ENCODE measurements around the gene SRR. TPM values are rescaled to one million over a fixed set of nuclear protein-coding genes. Genes with fewer than 3 reads are reported as not detected.

The SRR gene
- polyA plus RNA-seq, 1 donor from 2014 or later: 69.0 TPM

- H3K27me3 ChIP-seq (ENCODE audit: insufficient read depth, low read depth, low read length): no peaks in the 10 kb centered on the region
- H4K20me1 ChIP-seq (ENCODE audit: insufficient read depth): no peaks in the 10 kb centered on the region
- no peaks in the 10 kb centered on the region for H3F3A ChIP-seq (ENCODE audit: insufficient read depth, low read length, poor library complexity, severe bottlenecking)
- TF ChIP-seq EZH2 (IDR thresholded peaks at IDR 0.05; ENCODE audit: borderline replicate concordance, insufficient read depth, low read length, poor library complexity, severe bottlenecking) (no peak), CTCF (IDR thresholded peaks at IDR 0.05; ENCODE audit: poor library complexity, severe bottlenecking) (peak; percentile 31)
- no peaks in the 10 kb centered on the region for H3K36me3 ChIP-seq (ENCODE audit: insufficient read depth, low read length)
- H3K27ac ChIP-seq (ENCODE audit: low read length): no peak overlapping the region
- no peak overlapping the region for H3K9ac ChIP-seq (ENCODE audit: low read length)
- no peak overlapping the region for H3K4me3 ChIP-seq (ENCODE audit: low read length)
- no peaks in the 10 kb centered on the region for H3K79me2 ChIP-seq (replicated peaks; ENCODE audit: insufficient read depth, low read length)
- H3K9me2 ChIP-seq (ENCODE audit: insufficient read depth, low read length): no peaks in the 10 kb centered on the region
- H3K4me2 ChIP-seq (ENCODE audit: low read length): no peak overlapping the region
- H3K9me3 ChIP-seq (ENCODE audit: low read length): no peaks in the 10 kb centered on the region
- no peak overlapping the region for H2AFZ ChIP-seq (ENCODE audit: low read depth, low read length)
These were observed 63.2 kb downstream of the SRR start for GRCh38 chr17:2366747-2367494.

- Histone ChIP-seq H3K9ac (ENCODE audit: low read length) (no peak overlapping the region), H3K36me3 (ENCODE audit: insufficient read depth, low read length) (no peaks in the 10 kb centered on the region), H4K20me1 (ENCODE audit: insufficient read depth) (no peaks in the 10 kb centered on the region), H3K9me3 (ENCODE audit: low read length) (no peaks in the 10 kb centered on the region), H3F3A (ENCODE audit: insufficient read depth, low read length, poor library complexity, severe bottlenecking) (no peaks in the 10 kb centered on the region), H3K4me2 (ENCODE audit: low read length) (no peak overlapping the region), H3K4me3 (ENCODE audit: low read length) (no peak overlapping the region), H3K9me2 (ENCODE audit: insufficient read depth, low read length) (no peaks in the 10 kb centered on the region), H3K79me2 (replicated peaks; ENCODE audit: insufficient read depth, low read length) (no peaks in the 10 kb centered on the region), H3K27ac (ENCODE audit: low read length) (no peak overlapping the region), H3K27me3 (ENCODE audit: insufficient read depth, low read depth, low read length) (no peaks in the 10 kb centered on the region), H2AFZ (ENCODE audit: low read depth, low read length) (no peak overlapping the region)
- no peak for TF ChIP-seq TAF1 (IDR thresholded peaks at IDR 0.05; ENCODE audit: low read depth)
- TF ChIP-seq MXI1 (conservative IDR thresholded peaks at IDR 0.05; ENCODE audit: poor library complexity, severe bottlenecking): no peak
- no peak for TF ChIP-seq CTCF (IDR thresholded peaks at IDR 0.05; ENCODE audit: poor library complexity, severe bottlenecking)
- no peak for TF ChIP-seq EZH2 (IDR thresholded peaks at IDR 0.05; ENCODE audit: borderline replicate concordance, insufficient read depth, low read length, poor library complexity, severe bottlenecking)
- TF ChIP-seq POLR2AphosphoS5 (IDR thresholded peaks at IDR 0.05): no peak
- no peak for TF ChIP-seq RAD21 (conservative IDR thresholded peaks at IDR 0.05)
- no peak for TF ChIP-seq EP300 (conservative IDR thresholded peaks at IDR 0.05; ENCODE audit: poor library complexity, severe bottlenecking)
- no peak for TF ChIP-seq REST (IDR thresholded peaks at IDR 0.05; ENCODE audit: borderline replicate concordance)
- TF ChIP-seq SMC3 (conservative IDR thresholded peaks at IDR 0.05; ENCODE audit: poor library complexity): no peak
These were observed 64.6 kb downstream of the SRR start for GRCh38 chr17:2368359-2368758.
